Measurements from ENCODE around the gene SHC2.

SHC2 gene

DNA sequence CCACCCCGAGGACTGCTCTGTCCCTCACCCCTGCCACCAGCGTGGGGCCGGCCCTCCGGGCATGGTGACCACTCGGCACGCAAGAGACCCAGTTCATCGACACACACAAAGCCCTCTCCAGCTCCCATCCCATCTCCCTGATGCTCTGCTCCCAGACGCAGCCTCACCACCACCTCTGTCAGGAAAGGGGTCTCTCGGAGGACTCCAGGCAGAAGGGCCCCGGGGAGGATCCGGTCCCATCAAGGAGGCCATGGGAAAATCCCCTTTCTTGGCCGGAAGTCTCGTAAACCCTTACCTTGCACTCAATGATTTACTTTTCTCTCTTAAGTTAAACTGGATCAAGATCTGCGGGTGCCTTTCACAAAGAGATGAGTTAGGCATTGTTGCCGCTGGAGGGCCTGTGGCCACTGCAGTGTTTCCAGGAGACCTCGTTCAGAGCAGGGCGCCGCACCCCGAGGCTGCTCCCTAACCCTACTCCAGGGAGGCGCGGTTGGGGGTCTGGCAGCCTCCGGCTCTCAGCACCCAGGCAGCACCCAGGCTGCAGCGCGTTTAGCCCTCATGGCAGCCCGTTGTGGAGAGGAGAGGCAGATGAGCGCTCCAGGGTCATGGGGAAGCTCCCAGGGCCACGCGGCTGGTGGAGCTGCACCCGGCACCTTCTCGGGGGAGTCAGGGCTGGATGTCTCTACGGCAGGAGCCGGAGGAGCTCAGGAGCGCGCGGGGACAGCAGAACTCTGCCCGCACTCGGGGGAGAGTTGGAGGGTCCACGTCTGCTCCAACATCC lies 82.8 kb downstream of the SHC2 start:
- Histone ChIP-seq H3K36me3 (ENCODE audit: control insufficient read depth, low read length) (no peaks in the 10 kb centered on the region), H3K79me2 (ENCODE audit: control insufficient read depth, low read length) (no peaks in the 10 kb centered on the region), H3K4me2 (ENCODE audit: low read length) (no peak overlapping the region), H3K27me3 (ENCODE audit: control insufficient read depth, low read length) (no peaks in the 10 kb centered on the region), H3K4me3 (ENCODE audit: low read length) (no peak overlapping the region), H3F3A (ENCODE audit: control insufficient read depth, insufficient read depth) (peaks cover 8% of the 10 kb centered on the region), H3K9me3 (ENCODE audit: control insufficient read depth, insufficient read depth, low read length) (peaks cover 11% of the 10 kb centered on the region), H3K9me2 (replicated peaks; ENCODE audit: control insufficient read depth, low read length) (no peaks in the 10 kb centered on the region), H4K20me1 (ENCODE audit: control insufficient read depth, insufficient read depth, low read depth, low read length) (no peaks in the 10 kb centered on the region), H3K4me1 (ENCODE audit: control insufficient read depth, low read length) (peaks cover 10% of the 10 kb centered on the region), H3K27ac (ENCODE audit: low read depth, low read length) (no peak overlapping the region)
- TF ChIP-seq, protein P1, sequence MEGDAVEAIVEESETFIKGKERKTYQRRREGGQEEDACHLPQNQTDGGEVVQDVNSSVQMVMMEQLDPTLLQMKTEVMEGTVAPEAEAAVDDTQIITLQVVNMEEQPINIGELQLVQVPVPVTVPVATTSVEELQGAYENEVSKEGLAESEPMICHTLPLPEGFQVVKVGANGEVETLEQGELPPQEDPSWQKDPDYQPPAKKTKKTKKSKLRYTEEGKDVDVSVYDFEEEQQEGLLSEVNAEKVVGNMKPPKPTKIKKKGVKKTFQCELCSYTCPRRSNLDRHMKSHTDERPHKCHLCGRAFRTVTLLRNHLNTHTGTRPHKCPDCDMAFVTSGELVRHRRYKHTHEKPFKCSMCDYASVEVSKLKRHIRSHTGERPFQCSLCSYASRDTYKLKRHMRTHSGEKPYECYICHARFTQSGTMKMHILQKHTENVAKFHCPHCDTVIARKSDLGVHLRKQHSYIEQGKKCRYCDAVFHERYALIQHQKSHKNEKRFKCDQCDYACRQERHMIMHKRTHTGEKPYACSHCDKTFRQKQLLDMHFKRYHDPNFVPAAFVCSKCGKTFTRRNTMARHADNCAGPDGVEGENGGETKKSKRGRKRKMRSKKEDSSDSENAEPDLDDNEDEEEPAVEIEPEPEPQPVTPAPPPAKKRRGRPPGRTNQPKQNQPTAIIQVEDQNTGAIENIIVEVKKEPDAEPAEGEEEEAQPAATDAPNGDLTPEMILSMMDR (IDR thresholded peaks at IDR 0.05; ENCODE audit: low read depth, low read length, poor library complexity, severe bottlenecking) = no peak

DNA sequence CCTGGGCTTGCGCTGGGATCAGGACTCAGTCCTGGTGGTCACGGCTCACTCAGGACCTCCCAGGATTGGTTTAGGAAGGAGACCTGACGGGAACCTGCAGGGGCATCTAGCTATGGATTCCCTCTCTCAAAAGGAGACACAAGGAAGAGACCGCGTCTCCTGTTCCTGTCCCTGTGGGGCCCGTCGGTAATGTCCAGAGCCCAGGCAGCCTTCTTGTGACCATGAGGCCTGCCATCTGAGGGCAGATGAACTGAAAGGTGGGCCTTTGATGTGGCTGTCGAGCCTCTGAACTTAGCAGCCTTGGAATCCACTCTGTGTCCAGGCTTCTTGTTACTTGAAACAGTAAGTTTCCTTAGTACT lies 84.7 kb downstream of the SHC2 start:
- Histone ChIP-seq H3K4me2 (ENCODE audit: low read length) (no peak overlapping the region), H3K27ac (ENCODE audit: low read depth, low read length) (no peak overlapping the region), H3K9me3 (ENCODE audit: control insufficient read depth, insufficient read depth, low read length) (peaks cover 6% of the 10 kb centered on the region), H3K9me2 (replicated peaks; ENCODE audit: control insufficient read depth, low read length) (no peaks in the 10 kb centered on the region), H3K27me3 (ENCODE audit: control insufficient read depth, low read length) (no peaks in the 10 kb centered on the region), H3K4me1 (ENCODE audit: control insufficient read depth, low read length) (peaks cover 17% of the 10 kb centered on the region), H3K36me3 (ENCODE audit: control insufficient read depth, low read length) (no peaks in the 10 kb centered on the region), H3F3A (ENCODE audit: control insufficient read depth, insufficient read depth) (no peaks in the 10 kb centered on the region), H3K79me2 (ENCODE audit: control insufficient read depth, low read length) (no peaks in the 10 kb centered on the region), H4K20me1 (ENCODE audit: control insufficient read depth, insufficient read depth, low read depth, low read length) (no peaks in the 10 kb centered on the region), H3K4me3 (ENCODE audit: low read length) (no peak overlapping the region)
- no peak for TF ChIP-seq EZH2phosphoT487 (IDR thresholded peaks at IDR 0.05; ENCODE audit: borderline replicate concordance, low read length)
- TF ChIP-seq, protein P1 (IDR thresholded peaks at IDR 0.05; ENCODE audit: low read depth, low read length, poor library complexity, severe bottlenecking) = no peak

DNA sequence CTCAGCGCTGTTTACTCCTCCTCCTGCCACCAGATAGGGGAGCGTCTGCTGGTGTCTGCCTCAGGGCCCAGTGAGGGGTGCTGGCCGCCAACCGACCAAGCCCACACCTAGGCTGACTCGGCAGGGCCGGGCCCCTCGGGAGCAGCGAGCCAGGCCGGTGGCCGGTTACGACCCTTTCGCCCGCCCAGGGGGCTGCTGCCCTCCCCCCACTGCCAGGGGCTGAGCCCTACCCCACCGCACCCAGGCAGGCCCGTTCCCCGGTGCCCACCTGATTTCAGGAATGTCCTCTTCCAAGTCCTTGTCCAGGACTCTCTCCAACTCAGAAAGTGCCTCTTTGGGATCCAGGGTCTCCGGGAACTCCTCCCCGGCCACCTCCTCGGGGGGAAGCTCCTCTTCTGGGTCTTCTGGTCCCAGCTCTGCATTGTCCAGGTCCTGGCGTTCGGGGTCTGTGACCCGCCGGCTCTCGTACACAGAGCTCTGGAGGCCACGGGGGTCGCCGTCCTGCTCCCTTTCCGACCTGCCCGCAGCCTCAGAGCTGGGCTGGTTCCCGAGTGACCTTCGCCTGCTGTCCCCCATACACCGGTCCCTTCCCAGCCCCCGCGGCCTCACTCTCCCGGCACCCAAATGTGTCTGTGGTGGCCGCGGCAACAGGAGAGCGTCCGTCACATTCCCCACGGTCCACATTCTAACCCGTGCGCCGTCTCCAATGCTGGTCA lies 85.3 kb downstream of the SHC2 start:
- no peaks in the 10 kb centered on the region for H3K79me2 ChIP-seq (ENCODE audit: control insufficient read depth, low read length)
- H3F3A ChIP-seq (ENCODE audit: control insufficient read depth, insufficient read depth) = no peaks in the 10 kb centered on the region
- H4K20me1 ChIP-seq (ENCODE audit: control insufficient read depth, insufficient read depth, low read depth, low read length) = no peaks in the 10 kb centered on the region
- peaks cover 6% of the 10 kb centered on the region for H3K9me3 ChIP-seq (ENCODE audit: control insufficient read depth, insufficient read depth, low read length)
- H3K9me2 ChIP-seq (replicated peaks; ENCODE audit: control insufficient read depth, low read length) = no peaks in the 10 kb centered on the region
- H3K27me3 ChIP-seq (ENCODE audit: control insufficient read depth, low read length) = no peaks in the 10 kb centered on the region
- H3K36me3 ChIP-seq (ENCODE audit: control insufficient read depth, low read length) = no peaks in the 10 kb centered on the region
- no peak for TF ChIP-seq EZH2phosphoT487 (IDR thresholded peaks at IDR 0.05; ENCODE audit: borderline replicate concordance, low read length)
- TF ChIP-seq, protein P1 (IDR thresholded peaks at IDR 0.05; ENCODE audit: low read depth, low read length, poor library complexity, severe bottlenecking) = no peak
- H3K27ac ChIP-seq (ENCODE audit: low read depth, low read length) = no peak overlapping the region
- no peak overlapping the region for H3K4me2 ChIP-seq (ENCODE audit: low read length)
- H3K4me3 ChIP-seq (ENCODE audit: low read length) = no peak overlapping the region
- H3K4me1 ChIP-seq (ENCODE audit: control insufficient read depth, low read length) = peaks cover 20% of the 10 kb centered on the region
